Measurements from ENCODE around the gene LGALS7. TPM values are rescaled to one million over a fixed set of nuclear protein-coding genes. Genes with fewer than 3 reads are reported as not detected.
"Not testable (repeated sequence)": the region's sequence is repeated elsewhere in the genome, so short reads cannot be mapped to it uniquely, and the experiment has no call there.

LGALS7 gene
- total RNA-seq, 1 donor from 2014 or later: not detected

- H3K27ac Mint-ChIP-seq: peak within 1 kb of the TSS; percentile 74
- H3K27me3 Mint-ChIP-seq: no peaks in the 10 kb centered on the region
- H3K4me1 Mint-ChIP-seq (ENCODE audit: low read depth): no peaks in the 10 kb centered on the region
- TF ChIP-seq CTCF (IDR thresholded peaks at IDR 0.05; ENCODE audit: unreplicated experiment): no peak
- no peak for DNase-seq (ENCODE audit: low spot score, unreplicated experiment)
- no peak within 1 kb of the TSS for H3K4me3 Mint-ChIP-seq (ENCODE audit: low read depth)
- no peaks in the 10 kb centered on the region for H3K9me3 Mint-ChIP-seq (ENCODE audit: low read depth)
- no peaks in the 10 kb centered on the region for H3K36me3 Mint-ChIP-seq (ENCODE audit: insufficient read depth)
Observed at GRCh38 chr19:38788478-38789243, 15.3 kb upstream of the LGALS7 start, which contains the start of gene LGALS7B. Gene LGALS7B, plus strand, starts transcription at chr19:38789200. Its CDS starts 27 bp downstream, at chr19:38789227.

- DNase-seq (ENCODE audit: low spot score, unreplicated experiment): no peak
- Mint-ChIP-seq H3K9me3 (ENCODE audit: low read depth) (no peaks in the 10 kb centered on the region), H3K4me1 (ENCODE audit: low read depth) (no peaks in the 10 kb centered on the region), H3K4me3 (ENCODE audit: low read depth) (no peak overlapping the region), H3K27ac (peak overlapping the region; percentile 85), H3K36me3 (ENCODE audit: insufficient read depth) (no peaks in the 10 kb centered on the region), H3K27me3 (peaks cover 1% of the 10 kb centered on the region)
- TF ChIP-seq CTCF (IDR thresholded peaks at IDR 0.05; ENCODE audit: unreplicated experiment): no peak
Observed at GRCh38 chr19:38786572-38787265, 13.4 kb upstream of the LGALS7 start.

GRCh38 chr19:38786061-38786460, 12.7 kb upstream of the LGALS7 start:
- H3K4me1 Mint-ChIP-seq (ENCODE audit: low read depth); H3K27ac Mint-ChIP-seq; H3K36me3 Mint-ChIP-seq (ENCODE audit: insufficient read depth); H3K27me3 Mint-ChIP-seq; H3K4me3 Mint-ChIP-seq (ENCODE audit: low read depth); H3K9me3 Mint-ChIP-seq (ENCODE audit: low read depth); DNase-seq (ENCODE audit: low spot score, unreplicated experiment): not testable (repeated sequence)

- Mint-ChIP-seq H3K36me3 (ENCODE audit: insufficient read depth) (no peaks in the 10 kb centered on the region), H3K27ac (no peak overlapping the region), H3K4me1 (ENCODE audit: low read depth) (no peaks in the 10 kb centered on the region), H3K4me3 (ENCODE audit: low read depth) (no peak overlapping the region), H3K9me3 (ENCODE audit: low read depth) (no peaks in the 10 kb centered on the region), H3K27me3 (peaks cover 3% of the 10 kb centered on the region)
- no peak for TF ChIP-seq CTCF (IDR thresholded peaks at IDR 0.05; ENCODE audit: unreplicated experiment)
- no peak for DNase-seq (ENCODE audit: low spot score, unreplicated experiment)
Observed at GRCh38 chr19:38785187-38785699, 11.9 kb upstream of the LGALS7 start.

GRCh38 chr19:38784224-38784623, 10.9 kb upstream of the LGALS7 start:
- DNase-seq (ENCODE audit: low spot score, unreplicated experiment): no peak
- Mint-ChIP-seq H3K4me1 (ENCODE audit: low read depth) (no peaks in the 10 kb centered on the region), H3K27ac (no peak overlapping the region), H3K4me3 (ENCODE audit: low read depth) (no peak overlapping the region), H3K9me3 (ENCODE audit: low read depth) (no peaks in the 10 kb centered on the region), H3K27me3 (peaks cover 7% of the 10 kb centered on the region), H3K36me3 (ENCODE audit: insufficient read depth) (no peaks in the 10 kb centered on the region)
- no peak for TF ChIP-seq CTCF (IDR thresholded peaks at IDR 0.05; ENCODE audit: unreplicated experiment)

- not testable (repeated sequence) for H3K4me1 Mint-ChIP-seq (ENCODE audit: low read depth); H3K27me3 Mint-ChIP-seq; H3K9me3 Mint-ChIP-seq (ENCODE audit: low read depth); H3K36me3 Mint-ChIP-seq (ENCODE audit: insufficient read depth); DNase-seq (ENCODE audit: low spot score, unreplicated experiment); H3K27ac Mint-ChIP-seq; H3K4me3 Mint-ChIP-seq (ENCODE audit: low read depth)
Observed at GRCh38 chr19:38782212-38782611, 8.9 kb upstream of the LGALS7 start.
